Epithelial cell of proximal tubule (primary cell): Measurements from ENCODE around the gene MBP. TPM values are rescaled to one million over a fixed set of nuclear protein-coding genes. Genes with fewer than 3 reads are reported as not detected.

Experiments
- DNase-seq: peaks from one replicate; pipeline ENCODE4 v3.0.0-alpha.2; 2011; ENCODE audit warnings: low read depth
- H3K4me3 ChIP-seq: 2 replicates; pipeline ENCODE4 v1.5.1; 2011; ENCODE audit warnings: low read depth, mild to moderate bottlenecking, low read length
- total RNA-seq: library from RNA; depleted of rRNA; stranded (reverse); fragments of >200 nt; gene quantifications from 2 replicates; pipeline ENCODE4 v1.2.3, GENCODE V29; 2015
- TF ChIP-seq, protein P1 (sequence below): conservative IDR thresholded peaks from 2 replicates; pipeline ENCODE4 v1.5.1; 2012; ENCODE audit warnings: low read depth, mild to moderate bottlenecking, low read length

The MBP gene
- total RNA-seq, 1 donor from 2014 or later = 19.1 TPM

DNA sequence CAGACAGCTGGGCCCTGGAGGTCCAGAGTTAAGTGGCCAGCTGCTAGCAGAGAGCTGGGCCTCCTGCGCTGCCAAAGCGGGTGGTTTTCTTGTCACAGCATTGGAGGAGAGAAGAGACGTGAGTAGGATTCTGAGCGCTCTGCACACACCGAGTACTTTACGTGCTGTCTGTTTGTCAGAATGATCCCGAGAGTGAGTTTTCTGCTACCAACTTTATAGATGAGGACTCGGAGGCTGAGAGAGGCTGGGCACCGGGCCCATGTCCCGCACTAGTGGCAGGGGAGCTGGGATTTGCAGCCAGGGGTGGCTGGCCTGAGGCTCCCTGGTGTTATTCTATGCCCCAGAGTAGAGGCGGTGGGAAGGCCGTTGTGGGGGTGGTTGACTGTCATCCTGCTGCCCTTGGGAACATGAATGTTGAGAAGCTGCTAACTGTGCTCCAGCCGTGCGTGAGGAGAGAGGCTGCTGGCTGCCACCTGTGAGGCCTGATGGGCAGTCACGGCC lies 36.3 kb upstream of the MBP start:
- DNase-seq = no peak
- H3K4me3 ChIP-seq = no peak overlapping the region
- TF ChIP-seq, protein P1, sequence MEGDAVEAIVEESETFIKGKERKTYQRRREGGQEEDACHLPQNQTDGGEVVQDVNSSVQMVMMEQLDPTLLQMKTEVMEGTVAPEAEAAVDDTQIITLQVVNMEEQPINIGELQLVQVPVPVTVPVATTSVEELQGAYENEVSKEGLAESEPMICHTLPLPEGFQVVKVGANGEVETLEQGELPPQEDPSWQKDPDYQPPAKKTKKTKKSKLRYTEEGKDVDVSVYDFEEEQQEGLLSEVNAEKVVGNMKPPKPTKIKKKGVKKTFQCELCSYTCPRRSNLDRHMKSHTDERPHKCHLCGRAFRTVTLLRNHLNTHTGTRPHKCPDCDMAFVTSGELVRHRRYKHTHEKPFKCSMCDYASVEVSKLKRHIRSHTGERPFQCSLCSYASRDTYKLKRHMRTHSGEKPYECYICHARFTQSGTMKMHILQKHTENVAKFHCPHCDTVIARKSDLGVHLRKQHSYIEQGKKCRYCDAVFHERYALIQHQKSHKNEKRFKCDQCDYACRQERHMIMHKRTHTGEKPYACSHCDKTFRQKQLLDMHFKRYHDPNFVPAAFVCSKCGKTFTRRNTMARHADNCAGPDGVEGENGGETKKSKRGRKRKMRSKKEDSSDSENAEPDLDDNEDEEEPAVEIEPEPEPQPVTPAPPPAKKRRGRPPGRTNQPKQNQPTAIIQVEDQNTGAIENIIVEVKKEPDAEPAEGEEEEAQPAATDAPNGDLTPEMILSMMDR = no peak

DNA sequence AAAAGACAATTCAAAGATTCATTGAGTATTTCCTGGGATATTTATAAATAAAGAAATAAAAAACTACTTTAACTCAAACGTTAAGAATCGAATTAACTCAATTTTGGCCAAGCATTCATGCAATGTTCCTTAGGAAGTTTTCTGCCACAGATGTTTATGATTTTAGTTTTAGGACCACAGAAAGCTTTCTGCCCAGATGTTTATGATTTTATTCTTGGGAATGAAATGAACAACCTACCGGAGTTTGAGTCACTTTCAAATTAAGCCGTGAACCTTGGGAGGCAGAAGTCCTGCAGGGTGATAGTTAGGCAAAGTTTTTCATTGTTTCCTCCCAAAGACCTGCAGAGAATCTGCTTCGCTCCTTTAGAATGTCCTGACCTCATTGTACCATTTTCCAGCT lies 34.7 kb upstream of the MBP start:
- DNase-seq = no peak
- TF ChIP-seq, protein P1 = no peak
- no peak overlapping the region for H3K4me3 ChIP-seq

DNA sequence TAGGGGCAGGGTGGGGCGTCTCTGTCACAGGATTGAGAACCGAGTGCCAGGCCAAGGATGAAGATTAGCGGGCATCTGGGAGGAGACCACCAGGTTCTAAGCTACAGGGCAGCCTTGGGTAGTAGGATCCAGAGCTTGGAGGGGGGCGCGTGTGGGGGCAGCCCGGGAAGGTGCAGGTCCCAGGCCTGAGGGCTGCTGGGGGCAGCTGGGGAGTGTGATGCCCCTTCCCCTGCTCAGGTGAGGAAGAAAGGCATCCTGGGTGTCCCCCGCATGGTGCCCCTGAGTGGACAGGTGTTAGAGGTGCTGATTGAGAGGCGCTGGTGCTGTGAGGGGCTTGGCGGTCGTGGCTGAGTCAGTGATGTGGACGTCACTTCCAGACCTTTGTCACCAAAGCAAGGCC lies 33.9 kb upstream of the MBP start:
- H3K4me3 ChIP-seq = no peak overlapping the region
- DNase-seq = no peak
- TF ChIP-seq, protein P1 = no peak

DNA sequence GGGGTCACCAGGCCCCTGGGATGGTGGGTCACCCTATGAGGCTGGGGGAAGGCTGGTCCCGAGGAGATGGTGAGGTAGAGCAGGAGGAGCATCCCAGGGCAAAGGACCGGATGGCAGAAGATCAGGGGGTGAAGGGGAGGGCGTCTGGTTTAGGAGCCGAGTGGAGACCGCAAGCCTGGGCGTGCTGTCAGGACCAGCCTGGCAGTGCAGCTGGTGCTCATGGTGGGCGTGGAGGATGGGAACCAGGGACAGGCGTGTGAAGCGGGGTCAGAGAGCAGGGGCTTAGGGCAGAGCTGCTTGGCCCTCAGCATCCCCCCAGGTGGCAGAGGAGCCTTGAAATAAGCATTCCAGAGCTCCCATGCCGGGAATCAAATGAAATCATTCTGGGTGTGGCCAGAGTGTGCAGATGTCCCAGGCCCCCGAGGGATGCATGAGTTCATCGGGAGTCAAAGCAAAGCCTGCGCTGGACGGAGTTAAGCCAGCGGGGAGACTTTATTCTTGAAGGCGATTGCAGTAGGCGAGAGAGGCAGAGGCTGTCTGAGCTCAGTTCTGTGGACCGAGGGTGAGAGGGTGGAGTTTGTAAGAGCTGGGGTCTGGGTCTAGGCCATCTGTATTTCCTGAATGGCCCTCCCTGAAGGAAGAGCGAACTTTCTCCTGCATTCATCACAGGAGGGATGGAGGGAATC lies 33.1 kb upstream of the MBP start:
- TF ChIP-seq, protein P1 = no peak
- no peak for DNase-seq
- no peak overlapping the region for H3K4me3 ChIP-seq

DNA sequence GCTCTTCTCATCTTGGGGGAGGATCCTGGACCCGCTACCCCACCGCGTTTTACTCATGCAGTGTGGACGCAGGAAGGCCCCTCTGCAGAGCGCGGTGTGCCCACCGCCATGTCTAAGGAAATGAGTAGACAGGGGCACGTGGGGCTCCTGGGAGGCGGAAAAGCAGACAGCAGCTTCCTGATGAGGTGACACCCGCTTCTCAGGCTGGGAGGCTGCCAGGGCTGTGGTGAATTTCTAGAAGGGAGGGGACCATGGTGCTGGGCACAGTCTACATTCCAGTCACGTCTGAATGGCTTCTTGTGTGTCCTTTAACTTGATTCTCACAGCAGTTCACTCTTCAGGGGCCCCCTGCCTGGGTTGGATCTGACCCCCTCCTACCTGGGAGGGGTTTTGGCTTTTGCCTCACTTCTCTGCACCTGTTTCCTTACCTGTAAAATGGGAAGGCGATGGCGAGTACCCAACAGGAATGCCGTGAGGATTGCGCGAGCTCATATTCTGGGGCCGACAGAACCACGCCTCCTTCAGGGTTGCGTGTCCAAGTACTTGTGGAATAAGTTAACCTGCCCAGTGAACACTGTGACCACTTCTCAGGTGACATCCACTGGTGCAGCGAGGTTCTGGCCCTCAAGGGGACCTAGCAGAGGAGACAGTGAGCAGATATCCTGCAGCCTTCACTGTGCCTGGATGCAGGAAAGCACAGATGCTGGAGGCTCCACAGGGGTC lies 32.3 kb upstream of the MBP start:
- no peak overlapping the region for H3K4me3 ChIP-seq
- peak; percentile 31 for DNase-seq
- TF ChIP-seq, protein P1 = no peak

DNA sequence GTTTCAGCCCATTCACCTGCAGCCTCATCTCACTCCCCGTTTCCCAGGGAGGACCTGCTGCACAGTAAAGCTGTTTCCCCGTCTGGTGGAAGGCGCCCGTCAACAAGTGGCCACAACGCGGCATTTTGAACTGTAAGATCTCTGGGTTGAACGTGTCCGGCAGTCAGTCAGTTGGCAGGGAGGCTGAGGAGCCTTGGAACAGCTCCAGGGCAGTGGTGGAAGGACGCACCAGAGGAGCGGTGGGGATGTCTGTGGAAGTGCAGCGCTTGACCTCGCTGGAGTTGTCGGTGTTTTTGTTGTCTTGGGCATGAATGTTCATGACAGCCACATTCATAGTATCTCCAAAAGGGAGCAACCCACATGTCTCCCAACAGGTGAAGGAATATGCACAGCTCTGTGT lies 31.4 kb upstream of the MBP start:
- TF ChIP-seq, protein P1 = no peak
- H3K4me3 ChIP-seq = no peak overlapping the region
- DNase-seq = no peak
